GM18519 (cell line): ENCODE measurements around the gene KAZN.

Experiments
- ATAC-seq: cut with Tn5 transposase; IDR thresholded peaks from one replicate; pipeline ENCODE4 v1.9.1; 2021; ENCODE audit warnings: mild to moderate bottlenecking, moderate library complexity; ENCODE audit not compliant: unreplicated experiment, low FRiP score

The KAZN gene

DNA sequence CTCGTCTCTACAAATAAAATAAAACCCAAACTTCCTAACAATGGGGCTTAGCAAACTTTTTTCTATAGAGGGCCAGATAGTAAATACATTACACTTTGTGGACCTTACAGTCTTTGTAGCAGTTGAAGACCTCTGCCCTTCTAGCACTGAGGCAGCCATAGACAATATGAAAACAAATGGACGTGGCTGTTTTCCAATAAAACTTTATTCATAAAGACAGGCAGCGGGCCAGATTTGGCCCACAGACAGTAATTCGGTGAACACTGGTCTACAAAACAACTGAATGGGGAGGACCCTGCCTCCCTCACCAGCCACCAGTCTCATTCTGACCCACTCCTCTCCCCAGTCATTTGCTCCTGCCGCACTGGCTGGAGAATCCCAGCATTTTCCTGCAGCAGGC is 162.3 kb downstream of the KAZN start:
- ATAC-seq: no peak

- no peak for ATAC-seq
These were observed 163.0 kb downstream of the KAZN start for GRCh38 chr1:14761291-14762153.

- no peak for ATAC-seq
These were observed 165.5 kb downstream of the KAZN start for GRCh38 chr1:14763977-14764376.

- no peak for ATAC-seq
These were observed 167.3 kb downstream of the KAZN start for GRCh38 chr1:14765773-14766172.

DNA sequence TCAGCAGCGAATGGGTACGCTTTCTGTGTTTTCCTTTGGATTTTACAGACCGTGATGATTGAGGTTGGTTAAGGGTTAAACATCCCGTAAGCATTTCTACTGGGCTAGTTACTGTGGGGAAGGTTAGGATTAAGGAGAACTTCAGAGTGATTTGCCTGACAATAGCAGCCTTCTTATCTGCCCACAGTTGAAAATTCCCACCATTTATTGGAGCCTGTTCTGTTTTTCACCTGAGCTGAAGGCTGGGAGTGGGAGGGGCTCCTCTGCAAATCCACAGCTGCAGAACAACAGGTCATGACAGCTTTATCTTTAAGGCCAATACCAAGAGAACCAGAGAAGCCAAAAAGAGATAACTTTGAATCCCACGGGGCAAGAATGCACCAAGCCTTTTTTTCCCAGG is 168.6 kb downstream of the KAZN start:
- ATAC-seq: no peak

- no peak for ATAC-seq
These were observed 170.3 kb downstream of the KAZN start for GRCh38 chr1:14768582-14769304.

DNA sequence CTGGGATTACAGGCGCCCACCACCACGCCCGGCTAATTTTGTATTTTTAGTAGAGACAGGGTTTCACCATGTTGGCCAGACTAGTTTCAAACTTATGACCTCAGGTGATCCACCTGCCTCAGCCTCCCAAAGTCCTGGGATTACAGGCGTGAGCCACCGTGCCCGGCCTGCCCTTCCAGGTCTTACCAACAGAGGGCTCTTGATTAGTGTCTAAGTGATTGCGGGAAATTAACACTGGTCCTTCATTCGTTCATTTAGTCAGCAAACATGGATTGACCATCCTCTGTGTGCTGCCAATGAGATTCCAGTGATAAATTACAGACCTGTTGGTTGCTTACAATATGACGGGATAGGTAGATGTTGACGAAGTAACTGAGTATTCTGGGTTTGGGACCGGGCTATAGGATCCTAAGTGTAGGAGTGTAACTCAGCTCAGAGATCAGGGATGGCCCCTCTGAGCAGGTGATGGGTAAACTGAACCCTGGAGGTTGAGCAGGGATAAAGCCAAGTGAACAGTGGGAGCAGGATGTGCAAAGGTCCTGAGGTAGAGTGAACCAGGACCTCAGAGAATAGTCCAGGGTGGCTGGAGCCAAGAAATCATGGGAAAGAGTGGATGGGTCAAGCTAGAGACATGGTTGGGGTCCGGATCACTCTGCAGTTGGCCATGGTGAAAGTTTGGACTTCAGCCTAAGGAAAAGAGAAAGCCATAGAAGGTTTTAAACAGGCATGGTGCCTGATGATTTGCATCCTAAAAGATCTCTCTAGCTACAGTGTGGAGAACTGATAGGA is 171.2 kb downstream of the KAZN start:
- no peak for ATAC-seq

DNA sequence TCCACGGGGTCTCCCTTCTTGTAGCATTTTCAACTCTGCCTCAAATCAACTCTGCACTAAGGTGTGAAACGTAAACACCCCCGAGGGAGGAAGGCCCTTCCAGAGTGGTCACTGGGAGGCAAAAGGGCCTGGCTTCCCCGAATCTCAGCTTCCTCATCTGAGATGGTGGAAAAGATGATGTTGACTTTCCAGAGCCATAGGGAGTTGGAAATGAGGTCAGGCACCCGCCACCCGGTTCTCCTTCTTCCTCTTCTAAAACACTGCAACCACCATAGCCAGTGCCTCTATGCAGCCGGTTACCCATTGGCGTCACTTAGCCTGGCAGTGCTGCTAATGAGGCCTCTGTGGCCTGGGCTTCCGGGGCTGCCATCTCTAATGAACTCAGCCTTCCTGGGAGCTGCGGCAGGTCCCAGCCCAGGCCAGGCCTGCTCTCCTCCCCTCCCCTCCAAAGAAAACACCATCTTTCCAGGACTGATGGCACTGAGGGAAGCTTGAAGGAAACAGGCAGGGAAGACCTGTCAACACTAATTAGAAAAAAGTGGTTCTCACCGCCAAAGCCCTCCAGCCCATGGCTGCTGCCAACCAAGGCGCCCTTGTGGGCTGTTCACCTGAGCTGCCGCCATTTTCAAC is 175.0 kb downstream of the KAZN start:
- ATAC-seq: no peak

GRCh38 chr1:14774225-14774624 is 175.7 kb downstream of the KAZN start:
- no peak for ATAC-seq

GRCh38 chr1:14774988-14775387 is 176.5 kb downstream of the KAZN start:
- no peak for ATAC-seq

DNA sequence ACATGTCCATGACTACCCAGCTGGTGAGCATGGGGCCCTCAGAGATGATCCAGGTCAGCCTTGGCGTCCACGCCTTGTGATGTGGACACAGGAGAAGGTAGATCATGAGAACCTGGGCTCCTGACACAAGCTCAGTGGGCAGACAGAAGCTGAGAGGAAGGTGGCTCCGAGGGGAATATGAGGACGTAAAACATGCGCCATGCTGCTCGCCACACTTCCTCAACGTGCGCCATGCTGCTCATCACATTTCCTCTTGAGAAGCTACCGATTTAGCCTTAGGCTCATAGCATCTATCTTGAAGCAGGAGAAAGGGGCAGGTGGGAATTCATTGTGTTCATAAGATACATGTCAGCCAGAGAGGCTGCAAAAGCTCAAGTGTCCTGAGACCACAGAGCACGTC is 176.9 kb downstream of the KAZN start:
- no peak for ATAC-seq

DNA sequence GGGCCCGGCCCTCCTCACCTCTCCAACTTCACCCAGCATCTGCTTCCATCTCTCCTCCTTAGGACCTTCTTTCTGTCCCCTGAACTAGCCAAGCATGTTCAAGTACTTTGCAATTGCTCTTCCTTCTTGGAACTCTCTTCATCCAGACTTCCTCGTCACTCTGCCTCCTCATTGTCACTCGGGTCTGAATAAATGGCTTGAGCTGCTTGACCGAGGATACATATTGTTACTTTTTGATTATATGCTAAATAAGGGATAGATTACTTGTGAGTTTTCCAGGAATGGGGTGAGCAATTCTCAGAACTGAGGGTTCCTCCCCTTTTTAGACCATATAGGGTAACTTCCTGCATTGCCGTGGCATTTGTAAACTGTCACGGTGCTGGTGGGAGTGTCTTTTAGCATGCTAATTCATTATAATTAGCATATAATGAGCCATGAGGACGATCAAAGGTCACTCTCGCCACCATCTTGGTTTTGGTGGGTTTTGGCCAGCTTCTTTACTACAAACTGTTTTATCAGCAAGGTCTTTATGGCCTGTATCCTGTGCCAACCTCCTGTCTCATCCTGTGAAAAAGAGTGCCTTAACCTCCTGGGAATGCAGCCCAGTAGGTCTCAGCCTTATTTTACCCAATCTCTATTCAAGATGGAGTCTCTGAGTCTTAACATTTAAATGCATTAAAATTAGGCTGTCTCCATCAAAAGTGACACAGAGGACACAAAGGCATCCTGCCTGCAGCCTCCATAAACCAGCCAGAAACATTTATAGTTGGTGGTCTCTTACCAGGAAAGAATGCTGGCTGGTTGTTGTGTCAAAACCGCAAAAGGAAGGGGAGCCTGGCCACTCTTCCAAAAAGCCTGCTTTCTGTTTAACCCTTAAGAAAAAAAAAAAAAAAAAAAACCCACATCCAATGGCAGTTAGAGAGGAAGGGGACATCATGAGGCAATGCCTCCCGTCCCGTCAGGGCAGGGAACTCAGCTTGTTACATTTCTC is 179.3 kb downstream of the KAZN start:
- no peak for ATAC-seq

- no peak for ATAC-seq
These were observed 180.0 kb downstream of the KAZN start for GRCh38 chr1:14778541-14778897.

GRCh38 chr1:14778898-14779865 is 180.7 kb downstream of the KAZN start:
- no peak for ATAC-seq

DNA sequence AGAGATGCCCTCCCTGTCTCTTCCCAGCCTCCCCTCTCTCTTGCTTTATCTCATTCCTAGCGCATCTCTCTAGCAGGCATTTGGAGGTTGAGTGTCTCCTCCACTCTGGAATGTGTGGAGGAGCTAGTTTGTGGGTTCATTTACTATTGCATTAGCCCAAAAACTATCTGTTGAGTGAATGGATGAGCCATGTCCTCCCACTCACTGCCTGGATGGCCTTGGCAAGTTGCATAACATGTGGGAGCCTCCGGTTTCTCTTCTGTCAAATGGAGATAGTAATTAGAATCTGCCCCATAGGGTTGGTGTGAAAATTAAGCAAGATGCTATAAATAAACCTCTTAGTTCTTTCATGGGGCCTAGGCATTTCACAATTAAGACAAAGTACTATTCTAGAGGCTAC is 181.8 kb downstream of the KAZN start:
- no peak for ATAC-seq

- ATAC-seq: no peak
These were observed 183.3 kb downstream of the KAZN start for GRCh38 chr1:14781811-14782210.

DNA sequence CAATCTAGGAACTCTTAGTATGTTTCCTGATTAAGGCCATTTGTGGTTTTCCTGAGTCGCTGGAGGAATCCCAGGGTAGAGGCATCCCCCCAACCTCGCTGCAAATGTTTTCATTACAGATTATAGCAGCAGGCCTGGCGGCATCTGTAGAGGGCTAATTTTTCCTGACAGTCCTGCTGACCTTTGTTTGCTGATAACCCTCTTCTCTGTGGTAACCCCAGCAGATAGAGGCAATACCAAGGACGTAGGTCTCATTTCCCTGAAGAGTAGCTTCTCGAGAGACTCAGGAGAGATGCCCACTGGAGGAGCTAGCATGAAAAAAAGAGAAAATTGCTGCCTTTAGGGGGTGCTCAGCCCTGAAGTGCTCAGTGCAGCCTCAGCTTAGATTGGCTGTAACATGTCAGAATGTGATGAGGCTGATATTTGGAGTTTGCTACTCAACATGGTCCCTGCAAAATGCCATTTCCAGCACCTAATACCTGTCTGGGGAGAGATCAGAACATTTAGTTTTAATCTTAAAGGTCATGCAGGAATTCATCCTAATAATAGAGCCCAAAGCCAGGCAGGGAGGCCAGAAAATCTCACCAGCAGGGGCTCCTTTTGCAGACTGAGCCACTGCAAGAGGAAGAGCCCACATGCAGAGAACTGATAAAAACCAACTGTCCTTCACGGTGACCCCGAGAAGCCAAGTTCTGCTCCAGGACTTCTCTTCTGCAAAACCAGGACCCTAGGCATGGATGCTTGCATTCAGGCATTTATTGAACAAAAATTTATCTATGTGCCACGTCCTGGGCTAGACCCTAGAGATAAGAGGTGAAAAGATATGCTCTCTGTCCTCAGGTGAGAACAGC is 184.5 kb downstream of the KAZN start:
- no peak for ATAC-seq

DNA sequence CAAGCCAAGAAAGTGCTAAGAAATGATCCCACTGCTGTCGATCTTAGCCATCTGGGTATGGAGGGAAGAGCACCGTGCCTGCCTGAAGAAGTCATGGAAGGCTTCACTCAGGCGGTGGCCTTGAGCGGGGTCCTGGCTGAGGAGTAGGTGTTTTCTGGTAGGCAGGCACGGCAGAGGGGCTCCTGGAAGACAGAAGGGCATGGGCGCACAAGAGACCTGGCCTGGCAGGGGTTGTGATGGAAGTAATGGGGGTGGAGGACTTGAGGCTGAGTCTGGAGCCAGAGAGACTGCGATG is 185.1 kb downstream of the KAZN start:
- ATAC-seq: no peak
